ENCODE data around the gene UGT1A8.

DNA sequence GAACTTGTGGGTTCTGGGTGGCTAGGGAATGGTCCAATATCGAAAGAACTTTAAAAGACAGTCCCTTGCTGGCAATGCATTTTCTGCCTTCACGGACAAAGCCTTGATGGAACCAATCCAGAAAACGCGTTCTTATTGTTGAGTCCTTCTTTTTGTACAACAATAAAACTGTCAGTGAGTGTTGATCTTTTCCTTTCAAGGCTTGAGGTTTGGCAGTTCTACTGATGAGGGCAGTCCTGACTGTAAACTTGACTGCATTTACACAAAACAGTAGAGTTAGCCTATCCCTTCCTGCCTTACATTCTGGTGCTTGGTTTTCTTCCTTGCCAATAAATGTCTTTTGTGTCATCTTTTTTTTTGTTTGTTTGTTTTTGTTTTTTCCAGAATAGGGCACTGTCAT is 61.8 kb downstream of the UGT1A8 start:
- TF ChIP-seq, protein P1, sequence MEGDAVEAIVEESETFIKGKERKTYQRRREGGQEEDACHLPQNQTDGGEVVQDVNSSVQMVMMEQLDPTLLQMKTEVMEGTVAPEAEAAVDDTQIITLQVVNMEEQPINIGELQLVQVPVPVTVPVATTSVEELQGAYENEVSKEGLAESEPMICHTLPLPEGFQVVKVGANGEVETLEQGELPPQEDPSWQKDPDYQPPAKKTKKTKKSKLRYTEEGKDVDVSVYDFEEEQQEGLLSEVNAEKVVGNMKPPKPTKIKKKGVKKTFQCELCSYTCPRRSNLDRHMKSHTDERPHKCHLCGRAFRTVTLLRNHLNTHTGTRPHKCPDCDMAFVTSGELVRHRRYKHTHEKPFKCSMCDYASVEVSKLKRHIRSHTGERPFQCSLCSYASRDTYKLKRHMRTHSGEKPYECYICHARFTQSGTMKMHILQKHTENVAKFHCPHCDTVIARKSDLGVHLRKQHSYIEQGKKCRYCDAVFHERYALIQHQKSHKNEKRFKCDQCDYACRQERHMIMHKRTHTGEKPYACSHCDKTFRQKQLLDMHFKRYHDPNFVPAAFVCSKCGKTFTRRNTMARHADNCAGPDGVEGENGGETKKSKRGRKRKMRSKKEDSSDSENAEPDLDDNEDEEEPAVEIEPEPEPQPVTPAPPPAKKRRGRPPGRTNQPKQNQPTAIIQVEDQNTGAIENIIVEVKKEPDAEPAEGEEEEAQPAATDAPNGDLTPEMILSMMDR (IDR thresholded peaks at IDR 0.05): no peak
- TF ChIP-seq, protein P2, sequence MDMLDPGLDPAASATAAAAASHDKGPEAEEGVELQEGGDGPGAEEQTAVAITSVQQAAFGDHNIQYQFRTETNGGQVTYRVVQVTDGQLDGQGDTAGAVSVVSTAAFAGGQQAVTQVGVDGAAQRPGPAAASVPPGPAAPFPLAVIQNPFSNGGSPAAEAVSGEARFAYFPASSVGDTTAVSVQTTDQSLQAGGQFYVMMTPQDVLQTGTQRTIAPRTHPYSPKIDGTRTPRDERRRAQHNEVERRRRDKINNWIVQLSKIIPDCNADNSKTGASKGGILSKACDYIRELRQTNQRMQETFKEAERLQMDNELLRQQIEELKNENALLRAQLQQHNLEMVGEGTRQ (IDR thresholded peaks at IDR 0.05): no peak
- TF ChIP-seq RAD21 (conservative IDR thresholded peaks at IDR 0.05 in 1 of 2, IDR thresholded peaks at IDR 0.05 in 1 of 2) (no peak), SMC3 (IDR thresholded peaks at IDR 0.05) (no peak), CHD2 (IDR thresholded peaks at IDR 0.05; ENCODE audit: low read length, partially characterized antibody) (no peak)

All from A549 (cell line).